ENCODE measurements around the gene RNF213.

DNA sequence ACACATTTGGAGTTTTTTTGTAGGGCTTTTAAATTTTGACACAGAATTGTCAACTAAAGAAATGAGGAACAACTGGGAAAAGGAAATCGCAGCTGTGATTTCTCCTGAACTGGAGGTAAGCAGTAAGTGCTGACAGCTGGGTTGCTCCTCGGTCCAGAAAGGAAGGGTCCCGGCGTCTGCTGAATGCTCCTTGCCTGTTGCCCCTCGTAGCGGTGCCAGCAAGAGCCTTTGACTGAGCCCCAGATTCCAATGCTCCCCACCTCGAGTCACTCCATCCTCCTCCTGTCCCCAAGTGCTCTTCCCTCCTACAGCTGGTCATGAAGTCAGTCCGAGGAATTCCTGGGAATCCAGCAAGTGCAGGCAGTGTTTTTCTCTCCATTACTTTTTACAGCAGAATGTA lies 122.3 kb downstream of the RNF213 start:
- TF ChIP-seq, protein P1, sequence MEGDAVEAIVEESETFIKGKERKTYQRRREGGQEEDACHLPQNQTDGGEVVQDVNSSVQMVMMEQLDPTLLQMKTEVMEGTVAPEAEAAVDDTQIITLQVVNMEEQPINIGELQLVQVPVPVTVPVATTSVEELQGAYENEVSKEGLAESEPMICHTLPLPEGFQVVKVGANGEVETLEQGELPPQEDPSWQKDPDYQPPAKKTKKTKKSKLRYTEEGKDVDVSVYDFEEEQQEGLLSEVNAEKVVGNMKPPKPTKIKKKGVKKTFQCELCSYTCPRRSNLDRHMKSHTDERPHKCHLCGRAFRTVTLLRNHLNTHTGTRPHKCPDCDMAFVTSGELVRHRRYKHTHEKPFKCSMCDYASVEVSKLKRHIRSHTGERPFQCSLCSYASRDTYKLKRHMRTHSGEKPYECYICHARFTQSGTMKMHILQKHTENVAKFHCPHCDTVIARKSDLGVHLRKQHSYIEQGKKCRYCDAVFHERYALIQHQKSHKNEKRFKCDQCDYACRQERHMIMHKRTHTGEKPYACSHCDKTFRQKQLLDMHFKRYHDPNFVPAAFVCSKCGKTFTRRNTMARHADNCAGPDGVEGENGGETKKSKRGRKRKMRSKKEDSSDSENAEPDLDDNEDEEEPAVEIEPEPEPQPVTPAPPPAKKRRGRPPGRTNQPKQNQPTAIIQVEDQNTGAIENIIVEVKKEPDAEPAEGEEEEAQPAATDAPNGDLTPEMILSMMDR (IDR thresholded peaks at IDR 0.05), result no peak
- no peak for TF ChIP-seq POLR2A (IDR thresholded peaks at IDR 0.05)

All from adrenal gland (tissue), 5 donors.